ENCODE results near the gene PATL1. TPM values are rescaled to one million over a fixed set of nuclear protein-coding genes. Genes with fewer than 3 reads are reported as not detected.

PATL1 gene
- total and polyA plus RNA-seq, 2 experiments from 2014 or later, result 12.9 to 19.6 TPM

Small RNA genes lying within 50 kb of the gene (microRNA-seq; reads per million reads assigned to microRNA genes)
- not detected for gene MIR3162

Small RNA genes lying within 50 kb of the gene (small RNA-seq; reads per million reads assigned to genes)
- gene MIR3162 (ENCODE audit: low replicate concordance), result not detected

Other genes starting within 250 kb of the PATL1 start
- not detected in 2 replicates for gene OR5A2, start 242.6 kb downstream of the PATL1 start, total RNA-seq (2014; rRNA removed; shearing (Covaris generic))
- not detected in 2 replicates for gene OR5A2, start 242.6 kb downstream of the PATL1 start, polyA plus RNA-seq (2016; fragmentation: Nextera tagmentation; extraction: Ambion mirVana)
- 0.03 TPM in 1 of 2 replicates, not detected in the other for gene OR5A1, start 232.6 kb downstream of the PATL1 start, total RNA-seq (2014; rRNA removed; shearing (Covaris generic))
- 0.21 TPM in 1 of 2 replicates, not detected in the other for gene OR5A1, start 232.6 kb downstream of the PATL1 start, polyA plus RNA-seq (2016; fragmentation: Nextera tagmentation; extraction: Ambion mirVana)
- gene OR4D6, start 212.1 kb downstream of the PATL1 start, total RNA-seq (2014; rRNA removed; shearing (Covaris generic)), result not detected in 2 replicates
- not detected in 2 replicates for gene OR4D6, start 212.1 kb downstream of the PATL1 start, polyA plus RNA-seq (2016; fragmentation: Nextera tagmentation; extraction: Ambion mirVana)
- gene OR4D10, start 195.7 kb downstream of the PATL1 start, total RNA-seq (2014; rRNA removed; shearing (Covaris generic)), result not detected in 2 replicates
- not detected in 2 replicates for gene OR4D10, start 195.7 kb downstream of the PATL1 start, polyA plus RNA-seq (2016; fragmentation: Nextera tagmentation; extraction: Ambion mirVana)
- not detected in 2 replicates for gene OR4D11, start 165.5 kb downstream of the PATL1 start, total RNA-seq (2014; rRNA removed; shearing (Covaris generic))
- gene OR4D11, start 165.5 kb downstream of the PATL1 start, polyA plus RNA-seq (2016; fragmentation: Nextera tagmentation; extraction: Ambion mirVana), result not detected in 2 replicates
- not detected in 2 replicates for gene OR4D9, start 157.5 kb downstream of the PATL1 start, total RNA-seq (2014; rRNA removed; shearing (Covaris generic))
- not detected in 2 replicates for gene OR4D9, start 157.5 kb downstream of the PATL1 start, polyA plus RNA-seq (2016; fragmentation: Nextera tagmentation; extraction: Ambion mirVana)
- 35.7 and 39.3 TPM in 2 replicates for gene OSBP, start 53.3 kb downstream of the PATL1 start, total RNA-seq (2014; rRNA removed; shearing (Covaris generic))
- 11.0 and 13.1 TPM in 2 replicates for gene OSBP, start 53.3 kb downstream of the PATL1 start, polyA plus RNA-seq (2016; fragmentation: Nextera tagmentation; extraction: Ambion mirVana)
- not detected in 2 replicates for gene OR10V1, start 44.8 kb upstream of the PATL1 start, total RNA-seq (2014; rRNA removed; shearing (Covaris generic))
- not detected in 2 replicates for gene OR10V1, start 44.8 kb upstream of the PATL1 start, polyA plus RNA-seq (2016; fragmentation: Nextera tagmentation; extraction: Ambion mirVana)
- 47.9 and 65.5 TPM in 2 replicates for gene STX3, start 86.3 kb upstream of the PATL1 start, total RNA-seq (2014; rRNA removed; shearing (Covaris generic))
- gene STX3, start 86.3 kb upstream of the PATL1 start, polyA plus RNA-seq (2016; fragmentation: Nextera tagmentation; extraction: Ambion mirVana), result 19.0 and 20.0 TPM in 2 replicates
- gene MRPL16, start 141.7 kb upstream of the PATL1 start, total RNA-seq (2014; rRNA removed; shearing (Covaris generic)), result 74.8 and 77.4 TPM in 2 replicates
- 149 and 176 TPM in 2 replicates for gene MRPL16, start 141.7 kb upstream of the PATL1 start, polyA plus RNA-seq (2016; fragmentation: Nextera tagmentation; extraction: Ambion mirVana)
- gene CBLIF, start 176.5 kb upstream of the PATL1 start, total RNA-seq (2014; rRNA removed; shearing (Covaris generic)), result not detected in 2 replicates
- gene CBLIF, start 176.5 kb upstream of the PATL1 start, polyA plus RNA-seq (2016; fragmentation: Nextera tagmentation; extraction: Ambion mirVana), result not detected in 2 replicates
- not detected in 2 replicates for gene TCN1, start 197.4 kb upstream of the PATL1 start, total RNA-seq (2014; rRNA removed; shearing (Covaris generic))
- gene TCN1, start 197.4 kb upstream of the PATL1 start, polyA plus RNA-seq (2016; fragmentation: Nextera tagmentation; extraction: Ambion mirVana), result not detected in 2 replicates
- gene OOSP3, start 209.7 kb upstream of the PATL1 start, total RNA-seq (2014; rRNA removed; shearing (Covaris generic)), result not detected in 2 replicates
- 0.35 TPM in 1 of 2 replicates, not detected in the other for gene OOSP3, start 209.7 kb upstream of the PATL1 start, polyA plus RNA-seq (2016; fragmentation: Nextera tagmentation; extraction: Ambion mirVana)